ENCODE measurements around the gene SOX2.

DNA sequence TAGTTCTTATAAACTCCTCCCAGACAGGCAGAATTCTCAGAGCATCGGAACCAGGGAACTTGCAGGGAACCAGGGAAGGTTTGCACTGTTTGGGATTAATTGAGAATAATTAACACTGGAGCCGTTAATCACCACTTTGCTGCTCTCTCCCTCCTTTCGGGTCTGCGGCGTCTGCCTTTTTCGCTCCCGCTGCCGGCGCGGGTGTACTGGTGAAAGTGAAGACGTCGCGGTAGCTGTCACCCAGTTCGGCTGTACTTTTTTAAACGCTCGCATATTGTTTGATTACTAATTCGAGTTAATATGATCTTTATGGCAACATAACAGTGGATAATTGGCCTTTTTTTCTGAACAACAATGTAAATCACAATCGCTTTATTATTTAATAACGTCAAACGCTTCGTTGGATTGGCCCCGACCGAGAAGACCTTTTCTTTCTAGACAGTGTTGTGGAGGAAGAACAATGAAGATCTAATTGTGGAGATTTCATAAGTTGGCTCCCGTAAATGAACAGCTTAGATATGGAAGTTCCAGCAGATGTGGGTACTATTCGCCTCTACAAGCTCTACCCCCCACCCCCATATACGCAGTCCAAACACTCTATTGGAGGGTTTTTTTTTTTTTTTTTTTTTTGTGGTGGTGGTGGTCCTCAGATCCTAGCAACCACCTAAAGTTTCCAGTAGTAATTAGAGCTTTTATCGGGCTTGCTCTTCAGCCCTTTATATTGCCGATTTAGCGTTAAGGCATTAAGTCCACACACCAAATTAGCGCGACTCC, 12.7 kb downstream of the SOX2 start:
- TF ChIP-seq, protein P1, sequence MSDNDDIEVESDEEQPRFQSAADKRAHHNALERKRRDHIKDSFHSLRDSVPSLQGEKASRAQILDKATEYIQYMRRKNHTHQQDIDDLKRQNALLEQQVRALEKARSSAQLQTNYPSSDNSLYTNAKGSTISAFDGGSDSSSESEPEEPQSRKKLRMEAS (IDR thresholded peaks at IDR 0.05), result no peak
- no peak for TF ChIP-seq CEBPB (IDR thresholded peaks at IDR 0.05)
- TF ChIP-seq EP300 (IDR thresholded peaks at IDR 0.05; ENCODE audit: borderline replicate concordance), result no peak
- TF ChIP-seq, protein P2, sequence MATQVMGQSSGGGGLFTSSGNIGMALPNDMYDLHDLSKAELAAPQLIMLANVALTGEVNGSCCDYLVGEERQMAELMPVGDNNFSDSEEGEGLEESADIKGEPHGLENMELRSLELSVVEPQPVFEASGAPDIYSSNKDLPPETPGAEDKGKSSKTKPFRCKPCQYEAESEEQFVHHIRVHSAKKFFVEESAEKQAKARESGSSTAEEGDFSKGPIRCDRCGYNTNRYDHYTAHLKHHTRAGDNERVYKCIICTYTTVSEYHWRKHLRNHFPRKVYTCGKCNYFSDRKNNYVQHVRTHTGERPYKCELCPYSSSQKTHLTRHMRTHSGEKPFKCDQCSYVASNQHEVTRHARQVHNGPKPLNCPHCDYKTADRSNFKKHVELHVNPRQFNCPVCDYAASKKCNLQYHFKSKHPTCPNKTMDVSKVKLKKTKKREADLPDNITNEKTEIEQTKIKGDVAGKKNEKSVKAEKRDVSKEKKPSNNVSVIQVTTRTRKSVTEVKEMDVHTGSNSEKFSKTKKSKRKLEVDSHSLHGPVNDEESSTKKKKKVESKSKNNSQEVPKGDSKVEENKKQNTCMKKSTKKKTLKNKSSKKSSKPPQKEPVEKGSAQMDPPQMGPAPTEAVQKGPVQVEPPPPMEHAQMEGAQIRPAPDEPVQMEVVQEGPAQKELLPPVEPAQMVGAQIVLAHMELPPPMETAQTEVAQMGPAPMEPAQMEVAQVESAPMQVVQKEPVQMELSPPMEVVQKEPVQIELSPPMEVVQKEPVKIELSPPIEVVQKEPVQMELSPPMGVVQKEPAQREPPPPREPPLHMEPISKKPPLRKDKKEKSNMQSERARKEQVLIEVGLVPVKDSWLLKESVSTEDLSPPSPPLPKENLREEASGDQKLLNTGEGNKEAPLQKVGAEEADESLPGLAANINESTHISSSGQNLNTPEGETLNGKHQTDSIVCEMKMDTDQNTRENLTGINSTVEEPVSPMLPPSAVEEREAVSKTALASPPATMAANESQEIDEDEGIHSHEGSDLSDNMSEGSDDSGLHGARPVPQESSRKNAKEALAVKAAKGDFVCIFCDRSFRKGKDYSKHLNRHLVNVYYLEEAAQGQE (IDR thresholded peaks at IDR 0.05; ENCODE audit: low read depth), result no peak
- no peak for TF ChIP-seq CREB1 (IDR thresholded peaks at IDR 0.05; ENCODE audit: low read depth)
- no peak for TF ChIP-seq EGR1 (IDR thresholded peaks at IDR 0.05)
- TF ChIP-seq ZBTB7A (IDR thresholded peaks at IDR 0.05; ENCODE audit: low read depth), result no peak
- no peak for TF ChIP-seq TCF12 (IDR thresholded peaks at IDR 0.05; ENCODE audit: low read depth)

All from Ishikawa (cell line).